Measurements from ENCODE around the gene IRX5.

IRX5 gene

GRCh38 chr16:54930005-54930868, at the start of gene IRX5:
TSS of gene IRX5 (plus strand) at chr16:54930865. CDS start at chr16:54931199, 334 bp downstream.
- intact Hi-C loops (cut with DNase I), result loop anchor here (5.0 to 10.0 kb wide), 2 partner anchors 442 to 645 kb away; partner anchors contain the start of gene IRX3
- peak in 9 of 10 donors; percentile 43 to 95 (median 64) for DNase-seq

- intact Hi-C loops (cut with DNase I), result no loop called here
Measured at GRCh38 chr16:54882556-54882955, 48.1 kb upstream of the IRX5 start.

GRCh38 chr16:54883358-54883757, 47.3 kb upstream of the IRX5 start:
- DNase-seq, result no peak
- intact Hi-C loops (cut with DNase I), result no loop called here

More at GRCh38 chr16:54882556-54882955, 48.1 kb upstream of the IRX5 start:
- no peak for DNase-seq

DNA sequence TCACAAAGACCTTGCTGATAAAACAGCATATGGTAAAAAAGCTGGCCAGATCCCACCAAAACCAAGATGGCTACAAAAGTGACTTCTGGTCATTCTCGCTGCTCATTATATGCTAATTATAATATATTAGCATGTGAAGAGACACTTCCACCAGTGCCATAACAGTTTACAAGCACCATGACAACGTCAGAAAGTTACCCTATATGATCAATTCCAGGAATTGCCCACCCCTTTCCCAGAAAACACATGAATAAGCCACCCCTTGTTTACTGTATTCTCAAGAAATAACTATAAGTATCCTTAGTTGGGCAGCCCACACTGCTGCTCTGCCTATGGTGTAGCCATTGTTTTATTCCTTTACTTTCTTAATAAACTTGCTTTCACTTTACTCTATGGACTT, 44.6 kb upstream of the IRX5 start:
- intact Hi-C loops (cut with DNase I), result no loop called here
- DNase-seq, result no peak

GRCh38 chr16:54890381-54890780, 40.3 kb upstream of the IRX5 start:
- intact Hi-C loops (cut with DNase I), result no loop called here

DNA sequence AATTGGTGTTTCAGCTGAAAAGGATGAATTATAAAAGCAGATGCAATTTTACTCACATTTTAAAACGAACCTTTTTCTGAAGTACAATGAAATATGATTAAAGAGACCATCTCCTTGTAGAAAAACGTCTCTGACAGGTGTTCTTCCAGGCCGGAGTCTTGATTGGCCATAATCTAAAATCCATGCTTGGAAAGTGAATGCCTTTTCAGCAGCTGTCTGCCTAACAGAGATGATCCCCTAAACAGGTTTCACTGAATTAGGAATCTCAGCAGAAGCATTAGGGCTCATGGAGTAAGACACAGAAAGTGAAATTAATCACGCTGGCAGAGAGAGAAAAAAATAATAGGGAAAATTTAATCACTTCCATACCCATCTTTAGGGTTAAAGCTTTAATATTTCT, 39.3 kb upstream of the IRX5 start:
- DNase-seq, result no peak

More at GRCh38 chr16:54890381-54890780, 40.3 kb upstream of the IRX5 start:
- DNase-seq, result no peak

DNA sequence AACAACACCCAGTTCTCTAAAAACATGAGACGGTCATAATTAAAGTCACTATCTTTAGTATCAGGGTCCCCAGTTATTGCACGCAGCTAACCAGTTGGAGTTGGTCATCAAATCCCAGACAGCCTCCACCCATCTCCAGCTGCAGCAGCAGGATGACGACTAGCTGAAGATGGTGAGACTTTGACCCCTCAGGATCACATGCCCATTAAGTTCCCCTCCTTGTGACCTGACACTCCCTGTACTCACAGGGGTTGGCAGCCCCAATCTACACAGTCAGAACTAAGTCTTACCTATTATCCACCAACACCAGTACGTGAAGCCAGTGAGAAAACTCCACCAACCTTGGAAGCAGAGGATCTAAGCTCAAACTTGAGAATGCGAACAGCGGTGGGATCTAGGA, 37.7 kb upstream of the IRX5 start:
- no peak for DNase-seq
- intact Hi-C loops (cut with DNase I), result no loop called here

More for the DNA sequence above, 39.3 kb upstream of the IRX5 start:
- intact Hi-C loops (cut with DNase I), result no loop called here

DNA sequence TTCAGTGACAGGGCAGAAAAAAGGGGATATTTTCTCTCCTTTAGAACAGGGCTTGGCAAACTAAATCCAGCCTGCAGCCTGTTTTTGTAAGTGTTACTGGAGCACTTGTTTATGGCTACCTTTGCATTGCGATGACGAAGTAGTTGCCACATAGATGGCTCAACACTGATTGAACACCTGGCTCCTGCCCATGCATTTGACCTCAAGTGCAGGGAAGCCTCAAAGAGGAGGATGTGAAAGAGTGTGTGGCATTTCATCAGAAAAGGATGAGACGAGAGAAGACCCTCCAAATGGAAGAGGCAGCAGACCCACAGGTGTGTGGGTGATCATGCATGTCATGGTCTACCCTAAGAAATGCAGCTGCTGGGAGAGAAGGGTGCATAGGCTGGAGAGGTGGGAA, 32.7 kb upstream of the IRX5 start:
- DNase-seq, result no peak
- intact Hi-C loops (cut with DNase I), result no loop called here

- no peak for DNase-seq
- intact Hi-C loops (cut with DNase I), result no loop called here
Measured at GRCh38 chr16:54901606-54902005, 29.1 kb upstream of the IRX5 start.

DNA sequence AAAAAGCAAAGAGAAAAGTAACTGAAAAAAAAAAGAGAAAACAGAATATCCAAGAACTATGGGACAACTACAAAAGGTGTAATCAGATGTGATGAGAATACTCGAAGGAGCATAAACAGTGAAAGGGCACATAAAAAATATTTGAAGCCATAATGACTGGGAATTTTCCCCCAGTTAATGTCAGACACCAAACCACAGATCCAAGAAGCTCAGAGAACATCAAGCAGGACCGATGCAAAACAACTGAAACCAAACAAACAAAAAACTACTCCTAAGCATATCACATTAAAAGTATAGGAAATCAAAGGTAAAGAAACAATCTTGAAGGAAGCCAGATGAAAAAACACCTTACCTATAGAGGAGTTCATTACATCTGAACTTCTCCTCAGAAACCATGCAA, 27.6 kb upstream of the IRX5 start:
- no peak for DNase-seq
- intact Hi-C loops (cut with DNase I), result no loop called here

DNA sequence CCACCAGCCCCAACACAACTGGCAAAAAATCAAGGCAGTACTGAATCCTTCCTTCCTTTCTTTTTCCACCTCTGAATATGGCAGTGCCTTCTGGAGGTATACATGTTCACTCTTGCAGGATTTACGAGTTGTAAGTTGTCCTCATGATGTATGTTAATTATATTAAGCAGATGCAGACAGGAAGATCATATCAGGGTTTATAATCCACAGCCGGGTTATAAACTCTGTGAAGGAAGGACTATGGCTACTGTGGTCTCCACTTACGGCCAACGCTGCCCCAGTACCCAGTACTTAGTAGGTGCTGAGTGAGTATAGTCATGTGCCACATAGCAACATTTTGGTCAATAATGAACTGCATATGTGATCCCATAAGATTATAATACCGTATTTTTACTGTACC, 19.6 kb upstream of the IRX5 start:
- intact Hi-C loops (cut with DNase I), result no loop called here
- no peak for DNase-seq

DNA sequence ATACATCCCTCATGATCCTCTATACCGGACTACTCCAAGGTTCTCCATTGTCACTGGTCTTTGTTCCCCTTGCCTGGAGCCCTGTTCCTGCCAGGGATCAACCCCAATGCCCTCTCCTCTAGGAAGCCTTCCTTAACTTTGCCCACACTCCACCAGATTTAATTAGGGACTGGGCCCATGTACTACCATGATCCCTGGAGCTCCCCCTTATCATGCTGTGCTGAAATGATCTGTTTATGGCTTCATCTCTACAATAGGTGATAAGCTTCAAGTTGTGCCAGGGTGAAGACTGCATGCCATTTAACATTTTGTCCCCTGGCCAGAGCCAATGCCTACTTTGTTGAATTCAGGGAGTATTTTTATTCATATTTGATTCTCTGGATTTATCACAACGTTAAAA, 17.9 kb upstream of the IRX5 start:
- intact Hi-C loops (cut with DNase I), result no loop called here

GRCh38 chr16:54921206-54921824, 9.3 kb upstream of the IRX5 start:
- intact Hi-C loops (cut with DNase I), result loop anchor here (10.0 kb wide), 1 partner anchor 1147 kb away; no protein-coding TSS in a partner anchor
- DNase-seq, result no peak

More for the DNA sequence above, 17.9 kb upstream of the IRX5 start:
- no peak for DNase-seq

- intact Hi-C loops (cut with DNase I), result loop anchor here (10.0 kb wide), 1 partner anchor 1148 kb away; no protein-coding TSS in a partner anchor
- DNase-seq, result no peak
Measured at GRCh38 chr16:54923055-54923473, 7.6 kb upstream of the IRX5 start.

DNA sequence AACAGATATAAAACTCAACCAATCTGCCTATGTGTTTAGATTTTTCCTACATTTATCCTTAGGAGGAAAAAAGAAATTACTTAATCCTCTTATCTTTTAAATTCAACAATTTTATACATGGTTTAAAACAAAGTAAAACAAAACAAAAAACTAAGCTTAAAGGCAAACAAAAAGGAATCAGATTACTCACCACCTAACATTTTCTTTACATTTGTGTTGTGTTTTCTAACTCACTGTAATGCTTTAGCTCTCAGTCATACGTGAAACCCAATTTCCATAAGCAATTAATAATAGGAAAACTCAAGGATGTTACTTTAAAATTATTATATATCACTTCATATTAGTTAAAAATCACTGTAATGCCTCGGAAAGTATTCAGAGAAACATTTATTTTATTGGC, 6.7 kb upstream of the IRX5 start:
- intact Hi-C loops (cut with DNase I), result loop anchor here (10.0 kb wide), 1 partner anchor 1149 kb away; no protein-coding TSS in a partner anchor
- DNase-seq, result no peak

DNA sequence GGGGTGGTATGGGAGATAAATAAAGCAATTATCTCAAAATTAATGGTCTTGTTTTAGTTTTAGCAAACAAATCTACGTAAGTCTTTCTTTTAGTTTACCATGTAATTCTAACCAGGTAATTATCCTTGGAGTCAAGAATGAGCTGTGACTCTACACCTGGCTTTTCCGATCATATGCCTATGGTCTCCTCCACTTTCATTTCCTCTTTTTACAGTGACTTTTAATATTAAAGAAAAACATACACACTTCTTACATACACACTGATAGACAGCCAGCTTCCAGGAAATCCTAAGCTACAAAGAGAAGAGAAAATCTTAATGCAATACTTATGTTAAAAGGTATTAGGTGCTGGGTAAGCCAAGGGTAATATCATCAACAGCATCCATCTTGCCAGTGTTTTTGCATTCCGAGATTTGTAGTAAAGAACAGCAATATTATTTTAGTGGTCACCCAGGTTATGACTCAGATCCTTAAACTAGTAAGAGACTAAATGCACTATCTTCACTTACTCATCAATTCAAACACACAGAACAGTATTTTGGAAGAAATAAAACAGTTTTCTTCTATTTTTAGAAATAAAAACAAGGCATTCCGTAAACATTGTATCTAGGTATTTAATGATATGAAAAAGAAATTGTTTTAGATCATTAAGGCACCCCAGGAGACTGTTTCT, 4.4 kb upstream of the IRX5 start:
- intact Hi-C loops (cut with DNase I), result loop anchor here (10.0 kb wide), 1 partner anchor 1152 kb away; no protein-coding TSS in a partner anchor
- no peak for DNase-seq

DNA sequence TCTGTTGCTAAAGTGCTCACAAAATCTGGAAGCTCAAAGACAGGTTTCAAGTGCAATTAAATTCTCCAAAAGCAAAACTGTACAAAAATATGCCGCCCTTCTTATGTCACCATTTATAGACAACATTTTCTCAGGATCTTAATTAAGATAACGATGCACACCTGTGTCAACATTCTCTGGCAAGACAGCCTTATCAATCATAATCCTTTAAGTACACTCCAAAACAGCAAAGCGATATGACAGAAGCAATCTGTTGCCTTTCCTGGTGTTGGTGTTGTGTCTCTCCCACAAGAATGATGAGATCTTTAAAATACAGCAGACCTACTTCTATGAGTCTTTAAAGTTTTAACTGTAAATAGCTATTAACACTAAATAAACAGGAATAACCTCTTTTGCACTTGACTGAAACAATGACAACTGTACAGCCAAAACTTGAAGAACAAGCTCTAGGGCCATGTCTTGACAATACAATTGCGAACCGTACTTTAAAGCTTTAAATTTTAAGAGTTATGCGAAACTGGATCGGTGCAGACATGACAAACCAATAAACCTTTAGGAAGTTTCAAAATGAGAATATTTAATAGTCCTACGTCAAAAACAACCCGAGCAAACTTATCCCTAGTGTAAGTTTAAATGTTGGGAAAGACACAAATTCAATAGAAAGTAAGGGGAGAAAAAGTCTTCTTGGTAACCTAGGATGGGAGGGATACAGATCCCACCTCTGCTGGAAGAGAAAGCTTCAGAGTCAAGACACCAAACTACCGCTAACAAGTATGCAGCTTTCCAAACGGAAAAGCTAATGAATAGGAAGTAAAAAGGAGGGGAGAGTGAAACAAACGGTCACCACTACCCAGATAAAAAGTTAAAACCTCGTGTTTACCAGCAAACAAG, 3.3 kb upstream of the IRX5 start:
- intact Hi-C loops (cut with DNase I), result loop anchor here (10.0 kb wide), 1 partner anchor 1153 kb away; no protein-coding TSS in a partner anchor
- DNase-seq, result no peak

GRCh38 chr16:54928016-54928356, 2.7 kb upstream of the IRX5 start:
- no peak for DNase-seq
- intact Hi-C loops (cut with DNase I), result loop anchor here (10.0 kb wide), 1 partner anchor 1153 kb away; no protein-coding TSS in a partner anchor

GRCh38 chr16:54928411-54929089, 2.1 kb upstream of the IRX5 start:
- intact Hi-C loops (cut with DNase I), result loop anchor here (10.0 kb wide), 1 partner anchor 1154 kb away; no protein-coding TSS in a partner anchor
- peak in 4 of 10 donors; percentile 34 to 88 (median 39) for DNase-seq

Data from posterior cingulate gyrus (tissue), 11 donors.